ENCODE measurements around the gene GTF2IRD1. TPM values are rescaled to one million over a fixed set of nuclear protein-coding genes. Genes with fewer than 3 reads are reported as not detected.

The GTF2IRD1 gene
- total and polyA plus RNA-seq, 9 of the 15 experiments (the other 6 are each of a cell fraction or from before 2014, with no cell fraction given): 9.1 to 30.2 (median 14.0) TPM

DNA sequence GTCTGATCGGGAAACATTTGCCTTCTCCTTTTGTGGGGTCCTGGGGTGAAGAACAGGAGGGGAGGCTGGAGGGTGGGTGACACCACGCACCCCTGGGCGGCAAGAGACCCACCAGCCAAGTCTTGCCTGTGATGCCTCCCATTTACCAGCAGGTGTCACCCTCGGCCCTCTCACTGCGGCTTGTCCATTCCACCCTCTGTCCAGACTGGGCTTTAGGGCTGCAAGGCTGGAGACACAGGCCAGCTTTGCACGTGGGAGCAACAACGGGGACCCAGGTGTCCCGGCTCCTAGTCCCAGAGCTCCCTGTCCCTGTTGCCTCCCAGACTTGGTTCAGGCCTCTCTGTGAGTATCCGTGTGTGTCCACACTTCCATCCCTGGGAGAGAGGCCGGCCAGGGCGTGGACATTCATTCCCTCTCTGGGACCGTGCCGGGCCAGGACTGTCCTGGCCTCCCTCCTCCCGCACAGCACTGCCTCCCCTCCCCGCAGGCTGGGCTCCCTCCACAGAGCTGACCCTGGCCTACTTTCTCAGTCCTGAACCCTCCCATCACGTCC, 36.2 kb upstream of the GTF2IRD1 start (continued):
- TF ChIP-seq, protein P1, sequence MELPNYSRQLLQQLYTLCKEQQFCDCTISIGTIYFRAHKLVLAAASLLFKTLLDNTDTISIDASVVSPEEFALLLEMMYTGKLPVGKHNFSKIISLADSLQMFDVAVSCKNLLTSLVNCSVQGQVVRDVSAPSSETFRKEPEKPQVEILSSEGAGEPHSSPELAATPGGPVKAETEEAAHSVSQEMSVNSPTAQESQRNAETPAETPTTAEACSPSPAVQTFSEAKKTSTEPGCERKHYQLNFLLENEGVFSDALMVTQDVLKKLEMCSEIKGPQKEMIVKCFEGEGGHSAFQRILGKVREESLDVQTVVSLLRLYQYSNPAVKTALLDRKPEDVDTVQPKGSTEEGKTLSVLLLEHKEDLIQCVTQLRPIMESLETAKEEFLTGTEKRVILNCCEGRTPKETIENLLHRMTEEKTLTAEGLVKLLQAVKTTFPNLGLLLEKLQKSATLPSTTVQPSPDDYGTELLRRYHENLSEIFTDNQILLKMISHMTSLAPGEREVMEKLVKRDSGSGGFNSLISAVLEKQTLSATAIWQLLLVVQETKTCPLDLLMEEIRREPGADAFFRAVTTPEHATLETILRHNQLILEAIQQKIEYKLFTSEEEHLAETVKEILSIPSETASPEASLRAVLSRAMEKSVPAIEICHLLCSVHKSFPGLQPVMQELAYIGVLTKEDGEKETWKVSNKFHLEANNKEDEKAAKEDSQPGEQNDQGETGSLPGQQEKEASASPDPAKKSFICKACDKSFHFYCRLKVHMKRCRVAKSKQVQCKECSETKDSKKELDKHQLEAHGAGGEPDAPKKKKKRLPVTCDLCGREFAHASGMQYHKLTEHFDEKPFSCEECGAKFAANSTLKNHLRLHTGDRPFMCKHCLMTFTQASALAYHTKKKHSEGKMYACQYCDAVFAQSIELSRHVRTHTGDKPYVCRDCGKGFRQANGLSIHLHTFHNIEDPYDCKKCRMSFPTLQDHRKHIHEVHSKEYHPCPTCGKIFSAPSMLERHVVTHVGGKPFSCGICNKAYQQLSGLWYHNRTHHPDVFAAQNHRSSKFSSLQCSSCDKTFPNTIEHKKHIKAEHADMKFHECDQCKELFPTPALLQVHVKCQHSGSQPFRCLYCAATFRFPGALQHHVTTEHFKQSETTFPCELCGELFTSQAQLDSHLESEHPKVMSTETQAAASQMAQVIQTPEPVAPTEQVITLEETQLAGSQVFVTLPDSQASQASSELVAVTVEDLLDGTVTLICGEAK (IDR thresholded peaks at IDR 0.05): no peak
- TF ChIP-seq, protein P1 (CRISPR knock-in tag; IDR thresholded peaks at IDR 0.05): no peak
- TF ChIP-seq, protein P2, sequence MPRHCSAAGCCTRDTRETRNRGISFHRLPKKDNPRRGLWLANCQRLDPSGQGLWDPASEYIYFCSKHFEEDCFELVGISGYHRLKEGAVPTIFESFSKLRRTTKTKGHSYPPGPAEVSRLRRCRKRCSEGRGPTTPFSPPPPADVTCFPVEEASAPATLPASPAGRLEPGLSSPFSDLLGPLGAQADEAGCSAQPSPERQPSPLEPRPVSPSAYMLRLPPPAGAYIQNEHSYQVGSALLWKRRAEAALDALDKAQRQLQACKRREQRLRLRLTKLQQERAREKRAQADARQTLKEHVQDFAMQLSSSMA (CRISPR knock-in tag; IDR thresholded peaks at IDR 0.05): no peak
- TF ChIP-seq ELF1 (tag; IDR thresholded peaks at IDR 0.05): no peak
- TF ChIP-seq LCOR (CRISPR knock-in tag; IDR thresholded peaks at IDR 0.05): 0 out of 2 replicates have a peak, but pooled peaks have one; percentile 59
- TF ChIP-seq, protein P3, sequence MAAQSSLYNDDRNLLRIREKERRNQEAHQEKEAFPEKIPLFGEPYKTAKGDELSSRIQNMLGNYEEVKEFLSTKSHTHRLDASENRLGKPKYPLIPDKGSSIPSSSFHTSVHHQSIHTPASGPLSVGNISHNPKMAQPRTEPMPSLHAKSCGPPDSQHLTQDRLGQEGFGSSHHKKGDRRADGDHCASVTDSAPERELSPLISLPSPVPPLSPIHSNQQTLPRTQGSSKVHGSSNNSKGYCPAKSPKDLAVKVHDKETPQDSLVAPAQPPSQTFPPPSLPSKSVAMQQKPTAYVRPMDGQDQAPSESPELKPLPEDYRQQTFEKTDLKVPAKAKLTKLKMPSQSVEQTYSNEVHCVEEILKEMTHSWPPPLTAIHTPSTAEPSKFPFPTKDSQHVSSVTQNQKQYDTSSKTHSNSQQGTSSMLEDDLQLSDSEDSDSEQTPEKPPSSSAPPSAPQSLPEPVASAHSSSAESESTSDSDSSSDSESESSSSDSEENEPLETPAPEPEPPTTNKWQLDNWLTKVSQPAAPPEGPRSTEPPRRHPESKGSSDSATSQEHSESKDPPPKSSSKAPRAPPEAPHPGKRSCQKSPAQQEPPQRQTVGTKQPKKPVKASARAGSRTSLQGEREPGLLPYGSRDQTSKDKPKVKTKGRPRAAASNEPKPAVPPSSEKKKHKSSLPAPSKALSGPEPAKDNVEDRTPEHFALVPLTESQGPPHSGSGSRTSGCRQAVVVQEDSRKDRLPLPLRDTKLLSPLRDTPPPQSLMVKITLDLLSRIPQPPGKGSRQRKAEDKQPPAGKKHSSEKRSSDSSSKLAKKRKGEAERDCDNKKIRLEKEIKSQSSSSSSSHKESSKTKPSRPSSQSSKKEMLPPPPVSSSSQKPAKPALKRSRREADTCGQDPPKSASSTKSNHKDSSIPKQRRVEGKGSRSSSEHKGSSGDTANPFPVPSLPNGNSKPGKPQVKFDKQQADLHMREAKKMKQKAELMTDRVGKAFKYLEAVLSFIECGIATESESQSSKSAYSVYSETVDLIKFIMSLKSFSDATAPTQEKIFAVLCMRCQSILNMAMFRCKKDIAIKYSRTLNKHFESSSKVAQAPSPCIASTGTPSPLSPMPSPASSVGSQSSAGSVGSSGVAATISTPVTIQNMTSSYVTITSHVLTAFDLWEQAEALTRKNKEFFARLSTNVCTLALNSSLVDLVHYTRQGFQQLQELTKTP (IDR thresholded peaks at IDR 0.05; ENCODE audit: low read depth in 1 of 2, partially characterized antibody in 2 of 2): no peak
- no peak for TF ChIP-seq CBX5 (IDR thresholded peaks at IDR 0.05; ENCODE audit: borderline replicate concordance, low read depth)
- no peak for TF ChIP-seq TEAD2 (tag; IDR thresholded peaks at IDR 0.05)
- no peak for TF ChIP-seq DACH1 (IDR thresholded peaks at IDR 0.05; ENCODE audit: partially characterized antibody)
- no peak for TF ChIP-seq IFI16 (CRISPR knock-in tag; IDR thresholded peaks at IDR 0.05)
- no peak for TF ChIP-seq ZNF551 (CRISPR knock-in tag; IDR thresholded peaks at IDR 0.05)
